OCI-LY3 (cell line): Measurements from ENCODE around the gene FAM53C.

ENCODE experiments used
- H2AFZ ChIP-seq: fragments of 200-600, 300-600 bp; shearing (Covaris generic); 2 replicates; pipeline ENCODE4 v1.6.0; 2014; ENCODE audit warnings: antibody characterized with exemption, low read depth, low read length
- H3K27ac ChIP-seq: fragments of 200-600, 300-600 bp; sonication (generic); 2 replicates; pipeline ENCODE4 v1.5.1; 2014; ENCODE audit warnings: mild to moderate bottlenecking, low read length, moderate library complexity, mixed read lengths
- H3K27me3 ChIP-seq: fragments of 200-600, 300-600 bp; sonication (generic); 2 replicates; pipeline ENCODE4 v1.6.1; 2014; ENCODE audit warnings: low read depth, low read length, mixed read lengths
- H3K36me3 ChIP-seq: fragments of 200-600, 300-600 bp; sonication (generic); replicated peaks from 2 replicates; pipeline ENCODE3; 2014; ENCODE audit warnings: low read depth, low read length, mixed read lengths
- H3K4me1 ChIP-seq: fragments of 300-600, 200-600 bp; sonication (generic); 2 replicates; pipeline ENCODE4 v1.6.1; 2014; ENCODE audit warnings: low read length, mixed read lengths
- H3K4me2 ChIP-seq: fragments of 200-600, 300-600 bp; sonication (generic); 2 replicates; pipeline ENCODE4 v1.6.1; 2014; ENCODE audit warnings: low read length, mixed read lengths
- H3K4me3 ChIP-seq: fragments of 300-600, 200-600 bp; sonication (generic); 2 replicates; pipeline ENCODE4 v1.5.1; 2014; ENCODE audit warnings: antibody characterized with exemption, mild to moderate bottlenecking, low read length, moderate library complexity
- H3K79me2 ChIP-seq: fragments of 300-600, 200-600 bp; shearing (Covaris generic); 2 replicates; pipeline ENCODE4 v1.6.1; 2014; ENCODE audit warnings: mild to moderate bottlenecking, low read length, mixed read lengths
- H3K9ac ChIP-seq: fragments of 300-600, 200-600 bp; shearing (Covaris generic); 2 replicates; pipeline ENCODE4 v1.6.0; 2014; ENCODE audit warnings: mild to moderate bottlenecking, low read length, moderate library complexity
- H3K9me3 ChIP-seq: fragments of 200-600, 300-600 bp; shearing (Covaris generic); 2 replicates; pipeline ENCODE4 v1.6.1; 2014; ENCODE audit warnings: low read length, mixed read lengths; ENCODE audit not compliant: insufficient read depth
- H4K20me1 ChIP-seq: fragments of 200-600, 300-600 bp; sonication (generic); 2 replicates; pipeline ENCODE4 v1.6.1; 2016; ENCODE audit warnings: low read length, mixed read lengths; ENCODE audit not compliant: insufficient read depth
- CTCF ChIP-seq: fragments of 200-600, 300-600 bp; sonication (generic); IDR thresholded peaks from 2 replicates; pipeline ENCODE4 v1.5.1; 2014; ENCODE audit warnings: antibody characterized with exemption, low read length, low read depth
- EZH2phosphoT487 ChIP-seq: fragments of 200-600 bp; shearing (Covaris generic); IDR thresholded peaks from 2 replicates; pipeline ENCODE4 v1.6.1; 2018; ENCODE audit warnings: antibody characterized with exemption, mixed run types, low read depth

FAM53C gene

GRCh38 chr5:138351056-138351455 lies 13.0 kb downstream of the FAM53C start:
- Histone ChIP-seq H3K79me2 (peaks cover 35% of the 10 kb centered on the region), H4K20me1 (peaks cover 19% of the 10 kb centered on the region), H3K4me2 (no peak overlapping the region), H2AFZ (no peak overlapping the region), H3K27me3 (no peaks in the 10 kb centered on the region), H3K36me3 (peaks cover 11% of the 10 kb centered on the region), H3K4me3 (no peak overlapping the region), H3K9ac (no peak overlapping the region), H3K27ac (no peak overlapping the region), H3K9me3 (no peaks in the 10 kb centered on the region), H3K4me1 (peaks cover 14% of the 10 kb centered on the region)
- TF ChIP-seq EZH2phosphoT487 (no peak), CTCF (no peak)

- TF ChIP-seq CTCF, result no peak
- no peak for TF ChIP-seq EZH2phosphoT487
- H3K79me2 ChIP-seq, result peaks cover 40% of the 10 kb centered on the region
- H3K27ac ChIP-seq, result no peak overlapping the region
- H4K20me1 ChIP-seq, result peaks cover 23% of the 10 kb centered on the region
- no peak overlapping the region for H3K4me2 ChIP-seq
- H2AFZ ChIP-seq, result no peak overlapping the region
- peaks cover 14% of the 10 kb centered on the region for H3K4me1 ChIP-seq
- no peaks in the 10 kb centered on the region for H3K27me3 ChIP-seq
- H3K4me3 ChIP-seq, result no peak overlapping the region
- no peaks in the 10 kb centered on the region for H3K9me3 ChIP-seq
- peaks cover 11% of the 10 kb centered on the region for H3K36me3 ChIP-seq
- H3K9ac ChIP-seq, result no peak overlapping the region
Measured at GRCh38 chr5:138351517-138351916, 13.5 kb downstream of the FAM53C start.

- Histone ChIP-seq H3K27me3 (no peaks in the 10 kb centered on the region), H3K9ac (peak within 1 kb of the TSS; percentile 98), H3K4me1 (peaks cover 14% of the 10 kb centered on the region), H3K9me3 (no peaks in the 10 kb centered on the region), H3K79me2 (peaks cover 46% of the 10 kb centered on the region), H2AFZ (no peak within 1 kb of the TSS; the same call in 1 of the 2 replicates), H3K27ac (peak within 1 kb of the TSS; percentile 93), H4K20me1 (peaks cover 23% of the 10 kb centered on the region), H3K36me3 (peaks cover 10% of the 10 kb centered on the region), H3K4me3 (peak within 1 kb of the TSS; percentile 98), H3K4me2 (peak within 1 kb of the TSS; percentile 89)
- TF ChIP-seq EZH2phosphoT487 (no peak), CTCF (peak; percentile 86)
Measured at GRCh38 chr5:138352071-138352721, 14.1 kb downstream of the FAM53C start, which contains the start of gene KDM3B. TSS of gene KDM3B (plus strand) at chr5:138352685. CDS start at chr5:138352796, 111 bp downstream.

GRCh38 chr5:138352722-138353559 lies 14.9 kb downstream of the FAM53C start:
- TF ChIP-seq CTCF, result peak; percentile 45
- no peak for TF ChIP-seq EZH2phosphoT487
- Histone ChIP-seq H3K27ac (peak overlapping the region; percentile 93), H3K4me3 (peak overlapping the region; percentile 98), H3K79me2 (peaks cover 54% of the 10 kb centered on the region), H2AFZ (no peak overlapping the region; the same call in 1 of the 2 replicates), H3K4me1 (peaks cover 14% of the 10 kb centered on the region), H3K4me2 (peak overlapping the region; percentile 89), H3K9ac (peak overlapping the region; percentile 98), H3K9me3 (no peaks in the 10 kb centered on the region), H3K36me3 (peaks cover 6% of the 10 kb centered on the region), H4K20me1 (peaks cover 23% of the 10 kb centered on the region), H3K27me3 (no peaks in the 10 kb centered on the region)
